Measurements from ENCODE around the gene SMAD6.
A peak's percentile ranks its signal among the peaks of the same experiment; 100 is the strongest.
"Not testable (repeated sequence)": the region's sequence is repeated elsewhere in the genome, so short reads cannot be mapped to it uniquely, and the experiment has no call there.

Gene SMAD6

DNA sequence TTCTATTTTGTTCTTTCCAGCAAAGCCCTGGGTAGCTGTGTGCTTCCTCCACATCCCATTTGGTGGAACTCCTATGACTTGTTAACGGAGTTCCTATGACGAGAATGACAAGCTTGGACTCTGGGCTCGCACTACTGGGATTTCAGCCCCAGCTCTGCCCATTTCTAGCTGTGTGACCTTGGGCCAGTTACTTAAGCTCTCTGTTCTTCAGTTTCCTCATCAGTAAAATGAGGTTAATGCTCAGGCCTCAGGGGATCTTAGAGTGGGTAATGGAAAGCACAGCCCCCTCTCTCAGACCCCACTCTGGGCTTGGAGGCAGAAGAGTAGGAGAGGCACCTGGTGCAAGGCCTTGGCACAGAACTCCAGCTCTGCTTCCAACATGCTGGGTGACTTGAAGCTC lies 123.1 kb downstream of the SMAD6 start:
- DNase-seq (ENCODE audit: low read depth) = no peak

GRCh38 chr15:66825731-66826130 lies 123.7 kb downstream of the SMAD6 start:
- DNase-seq (ENCODE audit: low read depth) = no peak

DNA sequence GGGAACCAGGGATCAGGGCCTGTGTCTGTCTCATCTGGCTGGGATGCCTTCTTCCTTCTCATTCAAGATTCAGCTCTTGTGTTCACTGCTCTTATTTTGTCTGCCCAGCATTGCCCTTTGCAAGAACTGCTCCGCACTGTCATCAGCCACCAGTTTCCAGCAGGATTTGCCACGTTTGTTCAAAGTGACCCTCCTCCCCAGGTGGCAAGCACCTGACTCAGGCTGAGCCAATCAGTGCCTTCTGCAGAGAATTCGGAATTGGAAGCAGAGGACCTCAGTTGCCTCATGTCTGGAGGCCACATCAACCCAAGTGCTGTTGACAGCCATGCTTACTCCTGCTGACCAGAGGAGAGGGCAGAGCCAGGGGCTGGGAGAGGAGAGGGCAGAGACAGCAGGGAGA lies 124.5 kb downstream of the SMAD6 start:
- DNase-seq (ENCODE audit: low read depth) = no peak

GRCh38 chr15:66827039-66827697 lies 125.1 kb downstream of the SMAD6 start:
- DNase-seq (ENCODE audit: low read depth) = no peak

- no peak for DNase-seq (ENCODE audit: low read depth)
Observed at GRCh38 chr15:66827698-66828055, 125.6 kb downstream of the SMAD6 start.

DNA sequence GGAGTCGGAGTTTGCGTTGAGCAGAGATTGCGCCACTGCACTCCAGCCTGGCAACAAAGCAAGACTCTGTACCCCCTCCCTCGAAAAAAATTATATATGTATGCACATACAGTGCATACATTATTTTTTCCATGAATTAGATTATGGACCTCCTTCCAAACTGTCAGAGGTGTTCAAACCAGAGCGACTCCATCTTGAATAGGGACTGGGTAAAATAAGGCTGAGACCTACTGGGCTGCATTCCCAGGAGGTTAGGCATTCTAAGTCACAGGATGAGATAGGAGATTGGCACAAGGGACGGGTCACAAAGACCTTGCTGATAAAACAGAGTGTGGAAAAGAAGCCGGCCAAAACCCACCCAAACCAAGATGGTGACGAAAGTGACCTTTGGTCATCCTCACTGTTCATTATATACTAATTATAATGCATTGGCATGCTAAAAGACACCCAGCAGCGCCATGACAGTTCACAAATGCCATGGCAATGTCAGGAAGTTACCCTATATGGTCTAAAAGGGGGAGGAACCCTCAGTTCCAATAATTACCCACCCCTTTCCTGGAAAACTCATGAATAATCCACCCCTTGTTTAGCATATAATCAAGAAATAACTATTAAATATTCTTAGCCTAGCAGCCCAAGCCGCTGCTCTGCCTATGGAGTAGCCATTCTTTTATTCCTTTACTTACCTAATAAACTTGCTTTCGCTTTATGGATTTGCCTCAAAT lies 126.9 kb downstream of the SMAD6 start:
- not testable (repeated sequence) for DNase-seq (ENCODE audit: low read depth)

- DNase-seq (ENCODE audit: low read depth) = no peak
Observed at GRCh38 chr15:66829551-66830121, 127.6 kb downstream of the SMAD6 start.

DNA sequence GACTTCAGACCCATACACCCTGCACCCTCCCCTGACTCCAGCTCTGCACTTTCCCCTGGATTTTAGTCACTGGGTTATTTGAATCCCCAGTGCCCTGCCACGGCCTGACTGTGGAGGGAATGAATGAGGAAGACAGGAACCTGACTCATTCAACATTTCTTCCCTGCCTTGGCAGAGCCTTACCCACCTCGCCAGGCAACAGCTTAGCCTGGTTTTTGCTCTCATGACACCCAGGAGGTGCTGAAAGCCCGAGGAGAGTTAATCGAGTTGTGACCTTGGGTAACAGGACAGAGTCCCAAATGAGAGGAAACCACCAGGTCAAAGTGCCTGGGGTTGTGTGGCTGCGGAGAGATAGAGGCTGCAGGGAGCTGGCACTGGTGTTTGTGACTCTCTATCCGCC lies 128.3 kb downstream of the SMAD6 start:
- DNase-seq (ENCODE audit: low read depth) = peak; percentile 64

DNA sequence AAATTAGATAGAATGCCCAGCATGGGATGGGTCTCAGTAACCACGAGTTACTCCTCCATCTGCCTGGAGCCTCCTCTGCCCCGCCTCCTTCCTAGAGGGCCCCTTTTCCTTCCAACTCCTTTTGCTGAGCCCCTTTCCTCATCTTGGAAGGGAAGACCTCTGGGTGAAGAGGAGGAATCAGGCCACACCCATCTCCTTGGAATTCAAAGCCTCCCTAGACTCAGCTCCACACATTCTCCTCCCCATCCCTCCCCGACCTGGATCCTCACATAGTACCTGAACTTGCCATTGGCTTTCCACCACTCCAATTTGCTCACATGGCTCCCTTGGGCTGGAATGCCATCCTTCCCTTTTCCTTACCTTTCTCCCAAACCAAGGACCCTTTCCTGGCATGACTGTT lies 128.8 kb downstream of the SMAD6 start:
- no peak for DNase-seq (ENCODE audit: low read depth)

- DNase-seq (ENCODE audit: low read depth) = no peak
Observed at GRCh38 chr15:66831289-66831688, 129.3 kb downstream of the SMAD6 start.

GRCh38 chr15:66831801-66832390 lies 129.9 kb downstream of the SMAD6 start:
- no peak for DNase-seq (ENCODE audit: low read depth)
